Measurements from ENCODE around the gene SERPINB6. TPM values are rescaled to one million over a fixed set of nuclear protein-coding genes. Genes with fewer than 3 reads are reported as not detected.

SERPINB6 gene
- total and polyA plus RNA-seq, 9 of the 15 experiments (the other 6 are each of a cell fraction or from before 2014, with no cell fraction given), result 86.6 to 211 (median 143) TPM

- TF ChIP-seq TBP (optimal IDR thresholded peaks at IDR 0.05; ENCODE audit: low read depth, low read length) (peak; percentile 35), ZFP30 (CRISPR knock-in tag; IDR thresholded peaks at IDR 0.05; ENCODE audit: borderline replicate concordance) (no peak), ZNF212 (CRISPR knock-in tag; IDR thresholded peaks at IDR 0.05) (no peak), MCM2 (IDR thresholded peaks at IDR 0.05; ENCODE audit: low read depth) (no peak), RB1 (IDR thresholded peaks at IDR 0.05; ENCODE audit: low read depth) (peak; percentile 78), NFYB (IDR thresholded peaks at IDR 0.05; ENCODE audit: extremely low read depth, insufficient read length) (no peak), GTF2E2 (tag; IDR thresholded peaks at IDR 0.05) (0 out of 2 replicates have a peak, but pooled peaks have one; percentile 48), ZNF717 (CRISPR knock-in tag; IDR thresholded peaks at IDR 0.05) (no peak), NR2F6 (CRISPR knock-in tag; IDR thresholded peaks at IDR 0.05) (no peak), AFF1 (IDR thresholded peaks at IDR 0.05; ENCODE audit: low read depth in 1 of 2, partially characterized antibody in 2 of 2) (no peak), ILF3 (IDR thresholded peaks at IDR 0.05; ENCODE audit: borderline replicate concordance) (no peak), THRA (IDR thresholded peaks at IDR 0.05) (no peak), ZNF253 (CRISPR knock-in tag; conservative IDR thresholded peaks at IDR 0.05) (no peak), ASH1L (IDR thresholded peaks at IDR 0.05; ENCODE audit: borderline replicate concordance, low read depth, partially characterized antibody) (peak; percentile 4), HSF4 (CRISPR knock-in tag; IDR thresholded peaks at IDR 0.05; ENCODE audit: borderline replicate concordance) (no peak), ID3 (CRISPR knock-in tag; IDR thresholded peaks at IDR 0.05) (no peak), ID3 (tag; IDR thresholded peaks at IDR 0.05) (peak; percentile 81), KDM4B (IDR thresholded peaks at IDR 0.05; ENCODE audit: borderline replicate concordance in 2 of 2, low read depth in 1 of 2) (no peak), MIER1 (IDR thresholded peaks at IDR 0.05; ENCODE audit: low read depth) (no peak), ZNF507 (tag; conservative IDR thresholded peaks at IDR 0.05) (no peak), MYBL2 (IDR thresholded peaks at IDR 0.05; ENCODE audit: low read depth) (no peak), MYBL2 (CRISPR knock-in tag; IDR thresholded peaks at IDR 0.05; ENCODE audit: borderline replicate concordance) (no peak)
Observed at GRCh38 chr6:2970753-2971419, 481 bp downstream of the SERPINB6 start (continued).

Measured in K562 (cell line).